ENCODE results near the gene GAK.

GAK gene

GRCh38 chr4:898869-899555 is 33.1 kb downstream of the GAK start:
- no peak overlapping the region for H3K4me3 ChIP-seq (replicated peaks in 1 of 2; ENCODE audit: low read depth in 2 of 2, low read length in 2 of 2)
- TF ChIP-seq, protein P1, sequence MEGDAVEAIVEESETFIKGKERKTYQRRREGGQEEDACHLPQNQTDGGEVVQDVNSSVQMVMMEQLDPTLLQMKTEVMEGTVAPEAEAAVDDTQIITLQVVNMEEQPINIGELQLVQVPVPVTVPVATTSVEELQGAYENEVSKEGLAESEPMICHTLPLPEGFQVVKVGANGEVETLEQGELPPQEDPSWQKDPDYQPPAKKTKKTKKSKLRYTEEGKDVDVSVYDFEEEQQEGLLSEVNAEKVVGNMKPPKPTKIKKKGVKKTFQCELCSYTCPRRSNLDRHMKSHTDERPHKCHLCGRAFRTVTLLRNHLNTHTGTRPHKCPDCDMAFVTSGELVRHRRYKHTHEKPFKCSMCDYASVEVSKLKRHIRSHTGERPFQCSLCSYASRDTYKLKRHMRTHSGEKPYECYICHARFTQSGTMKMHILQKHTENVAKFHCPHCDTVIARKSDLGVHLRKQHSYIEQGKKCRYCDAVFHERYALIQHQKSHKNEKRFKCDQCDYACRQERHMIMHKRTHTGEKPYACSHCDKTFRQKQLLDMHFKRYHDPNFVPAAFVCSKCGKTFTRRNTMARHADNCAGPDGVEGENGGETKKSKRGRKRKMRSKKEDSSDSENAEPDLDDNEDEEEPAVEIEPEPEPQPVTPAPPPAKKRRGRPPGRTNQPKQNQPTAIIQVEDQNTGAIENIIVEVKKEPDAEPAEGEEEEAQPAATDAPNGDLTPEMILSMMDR (IDR thresholded peaks at IDR 0.05; ENCODE audit: low read depth, low read length), result no peak
- DNase-seq (ENCODE audit: low read depth in 2 of 2), result no peak

DNA sequence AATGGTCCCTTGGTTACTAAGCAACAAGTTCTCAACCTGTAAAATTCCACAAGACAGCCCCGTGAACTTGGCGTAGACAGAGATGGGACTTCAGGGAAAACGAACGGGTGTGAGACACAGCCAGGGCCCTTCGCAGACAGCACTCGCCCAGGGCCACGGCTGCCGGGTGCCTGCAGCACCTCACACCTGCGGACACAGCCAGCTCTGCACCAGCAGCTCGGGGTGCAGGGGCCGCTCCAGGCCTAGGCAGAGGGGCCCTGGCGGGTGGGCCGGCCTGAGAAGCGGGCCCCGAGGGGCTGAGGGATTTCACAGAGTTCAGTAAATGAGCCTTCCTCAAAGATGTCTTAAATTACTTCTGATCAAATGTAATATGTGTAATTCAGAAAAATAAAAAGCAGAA is 34.0 kb downstream of the GAK start:
- H3K4me3 ChIP-seq (replicated peaks in 1 of 2; ENCODE audit: low read depth in 2 of 2, low read length in 2 of 2), result no peak overlapping the region
- TF ChIP-seq, protein P1 (IDR thresholded peaks at IDR 0.05; ENCODE audit: low read depth, low read length), result no peak
- DNase-seq (ENCODE audit: low read depth in 2 of 2), result no peak

DNA sequence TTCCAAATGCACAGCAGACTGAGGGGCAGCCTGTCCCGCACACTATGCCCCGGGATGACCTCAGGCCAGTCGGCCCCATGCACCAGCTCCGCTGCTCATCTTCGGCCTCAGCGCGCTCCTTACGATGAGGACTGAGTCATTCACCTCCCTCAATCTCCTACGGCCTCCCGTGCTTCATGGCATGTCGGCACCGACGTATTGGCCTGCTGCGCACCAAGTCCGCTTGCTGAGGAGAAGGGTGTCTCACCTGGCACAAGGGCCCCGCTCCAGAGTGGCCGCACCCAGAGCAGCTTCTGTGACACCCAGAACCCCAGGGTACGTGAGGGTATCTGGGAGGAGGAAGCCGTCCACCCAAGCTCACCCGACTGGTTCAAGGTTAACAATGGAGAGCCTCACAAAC is 35.5 kb downstream of the GAK start:
- no peak for DNase-seq (ENCODE audit: low read depth in 2 of 2)

DNA sequence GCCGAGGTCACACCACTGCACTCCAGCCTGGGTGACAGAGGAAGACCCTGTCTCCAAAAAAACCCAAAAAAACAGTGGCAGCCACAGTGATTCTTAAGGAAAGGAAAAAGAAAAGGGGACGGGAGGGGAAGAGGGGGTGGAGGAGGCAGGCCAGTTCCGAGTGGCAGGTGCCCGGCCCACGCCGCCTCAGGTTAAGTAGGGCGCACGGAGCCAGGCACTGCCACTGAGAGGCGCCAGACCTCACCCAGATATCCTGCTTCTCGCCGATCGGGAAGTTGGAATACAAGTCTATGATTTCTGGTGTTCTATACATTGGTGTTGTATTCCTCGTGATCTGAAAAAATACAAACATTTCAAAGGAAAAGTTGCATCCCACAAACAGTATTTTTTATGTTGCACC is 35.9 kb downstream of the GAK start:
- TF ChIP-seq, protein P1 (IDR thresholded peaks at IDR 0.05; ENCODE audit: low read depth, low read length), result no peak
- no peak overlapping the region for H3K4me3 ChIP-seq (replicated peaks in 1 of 2; ENCODE audit: low read depth in 2 of 2, low read length in 2 of 2)
- DNase-seq (ENCODE audit: low read depth in 2 of 2), result no peak

More for the DNA sequence above, 35.5 kb downstream of the GAK start:
- TF ChIP-seq, protein P1 (IDR thresholded peaks at IDR 0.05; ENCODE audit: low read depth, low read length), result no peak
- no peak overlapping the region for H3K4me3 ChIP-seq (replicated peaks in 1 of 2; ENCODE audit: low read depth in 2 of 2, low read length in 2 of 2)

DNA sequence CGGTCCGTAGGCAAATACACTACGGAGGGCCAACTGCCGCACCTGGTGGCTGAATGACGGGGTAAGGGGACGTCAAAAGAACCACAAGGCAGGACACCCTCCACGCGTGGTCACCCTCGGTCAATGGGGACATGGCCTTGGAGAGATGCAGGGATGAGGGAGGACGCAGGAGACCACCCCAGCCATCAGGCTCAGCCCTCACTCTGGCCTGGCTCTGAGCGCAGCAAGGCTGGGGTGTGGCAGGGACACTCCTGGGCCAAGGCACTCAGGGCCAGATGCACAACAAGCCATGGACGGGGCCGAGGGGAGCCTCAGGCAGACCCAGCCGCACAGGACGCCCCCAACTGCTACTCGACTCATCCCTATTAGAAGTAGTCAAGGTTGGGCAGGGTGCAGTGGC is 36.5 kb downstream of the GAK start:
- DNase-seq (ENCODE audit: low read depth in 2 of 2), result no peak
- TF ChIP-seq, protein P1 (IDR thresholded peaks at IDR 0.05; ENCODE audit: low read depth, low read length), result no peak

DNA sequence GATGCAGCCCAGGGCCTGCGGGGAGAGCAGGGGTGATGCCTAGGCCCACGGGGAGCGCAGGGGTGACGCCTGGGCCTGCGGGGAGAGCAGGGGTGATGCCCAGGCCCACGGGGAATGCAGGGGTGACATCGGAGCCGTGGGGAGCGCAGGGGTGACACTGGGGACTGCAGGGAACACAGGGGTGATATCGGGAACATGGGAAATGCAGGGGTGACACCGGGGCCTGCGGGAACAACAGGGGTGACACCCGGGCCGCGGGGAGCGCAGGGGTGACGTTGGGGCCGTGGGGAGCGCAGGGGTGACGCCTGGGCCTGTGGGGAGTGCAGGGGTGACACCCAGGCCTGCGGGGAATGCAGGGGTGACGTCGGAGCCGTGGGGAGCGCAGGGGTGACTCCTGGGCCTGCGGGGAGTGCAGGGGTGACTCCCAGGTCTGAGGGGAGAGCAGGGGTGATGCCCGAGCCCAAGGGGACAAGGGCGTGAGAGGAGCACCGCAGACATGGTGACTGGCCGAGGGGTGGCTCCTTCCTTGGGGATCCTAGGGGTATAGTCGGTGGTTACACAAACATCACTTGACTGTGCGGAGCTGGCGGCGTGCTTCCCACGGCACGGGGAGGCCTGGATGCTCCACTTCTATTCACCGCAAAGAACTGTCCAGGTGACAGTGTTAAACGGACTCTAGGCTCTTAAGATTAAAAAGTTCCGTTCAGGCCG is 38.0 kb downstream of the GAK start:
- TF ChIP-seq, protein P1 (IDR thresholded peaks at IDR 0.05; ENCODE audit: low read depth, low read length), result no peak
- no peak overlapping the region for H3K4me3 ChIP-seq (replicated peaks in 1 of 2; ENCODE audit: low read depth in 2 of 2, low read length in 2 of 2)
- no peak for DNase-seq (ENCODE audit: low read depth in 2 of 2)

More for the DNA sequence above, 36.5 kb downstream of the GAK start:
- H3K4me3 ChIP-seq (replicated peaks in 1 of 2; ENCODE audit: low read depth in 2 of 2, low read length in 2 of 2), result no peak overlapping the region
